DMS114 treated with DMSO at 0.1 percent for 48 hours (cell line): ENCODE data around the gene VPS26A.
A peak's percentile ranks its signal among the peaks of the same experiment; 100 is the strongest.

Experiments used
- DNase-seq: peaks from one replicate; lab custom pipeline; 2025; ENCODE audit not compliant: unreplicated experiment; lab: John Stamatoyannopoulos, UW

VPS26A gene

GRCh38 chr10:69123747-69124562 lies at the start of gene VPS26A:
VPS26A (plus strand) TSS chr10:69124178; CDS start chr10:69124278, 100 bp downstream.
- DNase-seq: peak; percentile 93

GRCh38 chr10:69074532-69074931 lies 49.4 kb upstream of the VPS26A start:
- DNase-seq: no peak

- DNase-seq: no peak
Measured at GRCh38 chr10:69075431-69075830, 48.5 kb upstream of the VPS26A start.

- no peak for DNase-seq
Measured at GRCh38 chr10:69078311-69078710, 45.7 kb upstream of the VPS26A start.

- no peak for DNase-seq
Measured at GRCh38 chr10:69080226-69080625, 43.8 kb upstream of the VPS26A start.

- no peak for DNase-seq
Measured at GRCh38 chr10:69086001-69086509, 37.9 kb upstream of the VPS26A start.

GRCh38 chr10:69087590-69088470 lies 36.1 kb upstream of the VPS26A start, which contains the start of gene SRGN:
SRGN (plus strand) TSS chr10:69088103; CDS start chr10:69088158, 55 bp downstream.
- DNase-seq: no peak

GRCh38 chr10:69088471-69088769 lies 35.6 kb upstream of the VPS26A start:
- DNase-seq: no peak

GRCh38 chr10:69088801-69089501 lies 35.0 kb upstream of the VPS26A start:
- DNase-seq: no peak

- DNase-seq: no peak
Measured at GRCh38 chr10:69089638-69090599, 34.1 kb upstream of the VPS26A start.

- no peak for DNase-seq
Measured at GRCh38 chr10:69090685-69091084, 33.3 kb upstream of the VPS26A start.

- no peak for DNase-seq
Measured at GRCh38 chr10:69091143-69091651, 32.8 kb upstream of the VPS26A start.

- peak; percentile 88 for DNase-seq
Measured at GRCh38 chr10:69092959-69093850, 30.8 kb upstream of the VPS26A start.

GRCh38 chr10:69093933-69094332 lies 30.0 kb upstream of the VPS26A start:
- DNase-seq: no peak

- DNase-seq: no peak
Measured at GRCh38 chr10:69096045-69096444, 27.9 kb upstream of the VPS26A start.

GRCh38 chr10:69097729-69098128 lies 26.2 kb upstream of the VPS26A start:
- no peak for DNase-seq

GRCh38 chr10:69100136-69100872 lies 23.7 kb upstream of the VPS26A start:
- no peak for DNase-seq

GRCh38 chr10:69101451-69102095 lies 22.4 kb upstream of the VPS26A start:
- DNase-seq: no peak
